Dermis microvascular lymphatic vessel endothelial cell (primary cell): ENCODE measurements around the gene HSD17B14. TPM values are rescaled to one million over a fixed set of nuclear protein-coding genes. Genes with fewer than 3 reads are reported as not detected.
A peak's percentile ranks its signal among the peaks of the same experiment; 100 is the strongest.
"Not testable (repeated sequence)": the region's sequence is repeated elsewhere in the genome, so short reads cannot be mapped to it uniquely, and the experiment has no call there.

Experiments
- DNase-seq, 2 donors: peaks; one replicate each; pipeline versions ENCODE4 v3.0.0 to v3.0.0-alpha.2; 2010; ENCODE audit warnings: low read depth in 2 of 2
- total RNA-seq: library from RNA; depleted of rRNA; stranded (reverse); fragments of >200 nt; gene quantifications from 2 replicates; pipeline ENCODE4 v1.2.1, GENCODE V29; 2014

HSD17B14 gene
- total RNA-seq, 1 donor from 2014 or later, result 2.8 TPM

GRCh38 chr19:48867746-48868113, 31.4 kb upstream of the HSD17B14 start:
- no peak for DNase-seq

GRCh38 chr19:48867123-48867745, 30.9 kb upstream of the HSD17B14 start:
- no peak for DNase-seq

- DNase-seq, result no peak
These were observed 30.4 kb upstream of the HSD17B14 start for GRCh38 chr19:48866692-48867091.

GRCh38 chr19:48862827-48863226, 26.5 kb upstream of the HSD17B14 start:
- DNase-seq, result no peak

- DNase-seq, result no peak
These were observed 25.0 kb upstream of the HSD17B14 start for GRCh38 chr19:48861313-48861712.

GRCh38 chr19:48859711-48860572, 23.7 kb upstream of the HSD17B14 start:
- no peak for DNase-seq

GRCh38 chr19:48858984-48859710, 22.9 kb upstream of the HSD17B14 start:
- DNase-seq, result no peak

- no peak for DNase-seq
These were observed 20.6 kb upstream of the HSD17B14 start for GRCh38 chr19:48856921-48857320.

- no peak for DNase-seq
These were observed 17.8 kb upstream of the HSD17B14 start for GRCh38 chr19:48854103-48854502.

GRCh38 chr19:48853483-48853882, 17.2 kb upstream of the HSD17B14 start:
- no peak for DNase-seq

GRCh38 chr19:48852292-48852691, 16.0 kb upstream of the HSD17B14 start:
- no peak for DNase-seq

- not testable (repeated sequence) for DNase-seq
These were observed 10.4 kb upstream of the HSD17B14 start for GRCh38 chr19:48846659-48847058.

- no peak for DNase-seq
These were observed 9.1 kb upstream of the HSD17B14 start for GRCh38 chr19:48845384-48845783.

- peak in 1 of 2 donors; percentile 50 for DNase-seq
These were observed 8.2 kb upstream of the HSD17B14 start for GRCh38 chr19:48844472-48844871.

- DNase-seq, result peak; percentile 50 to 64
These were observed 6.5 kb upstream of the HSD17B14 start for GRCh38 chr19:48842789-48843162.

- no peak for DNase-seq
These were observed 5.3 kb upstream of the HSD17B14 start for GRCh38 chr19:48841571-48841970.

GRCh38 chr19:48841047-48841446, 4.8 kb upstream of the HSD17B14 start:
- DNase-seq, result no peak

GRCh38 chr19:48837687-48838086, 1.4 kb upstream of the HSD17B14 start:
- DNase-seq, result no peak

GRCh38 chr19:48837051-48837524, 797 bp upstream of the HSD17B14 start:
- DNase-seq, result peak in 1 of 2 donors; percentile 75

GRCh38 chr19:48835734-48836088, 580 bp downstream of the HSD17B14 start:
- DNase-seq, result peak; percentile 70 to 88

GRCh38 chr19:48833977-48834376, 2.3 kb downstream of the HSD17B14 start:
- no peak for DNase-seq

- no peak for DNase-seq
These were observed 3.2 kb downstream of the HSD17B14 start for GRCh38 chr19:48833049-48833448.
